ACC112 (cell line): Measurements from ENCODE around the gene MSI1.

Experiments
- H2AFZ ChIP-seq: fragments of 200-600 bp; sonication (generic); one replicate; pipeline ENCODE4 v1.6.0; 2017; ENCODE audit warnings: antibody characterized with exemption, low read length; ENCODE audit not compliant: unreplicated experiment
- H3K27ac ChIP-seq: fragments of 200-600 bp; sonication (generic); 2 replicates; pipeline ENCODE4 v1.5.1; 2014; ENCODE audit warnings: low read depth, mild to moderate bottlenecking, antibody characterized with exemption, low read length, moderate library complexity
- H3K27me3 ChIP-seq: fragments of 200-600 bp; sonication (generic); 2 replicates; pipeline ENCODE4 v1.6.1; 2014; ENCODE audit warnings: mild to moderate bottlenecking, antibody characterized with exemption, low read length, moderate library complexity, mixed read lengths; ENCODE audit not compliant: insufficient read depth
- H3K36me3 ChIP-seq: fragments of 200-600 bp; sonication (generic); 2 replicates; pipeline ENCODE4 v1.6.1; 2016; ENCODE audit warnings: mild to moderate bottlenecking, antibody characterized with exemption, low read length, moderate library complexity, mixed read lengths; ENCODE audit not compliant: insufficient read depth
- H3K4me1 ChIP-seq: fragments of 200-600 bp; sonication (generic); one replicate; pipeline ENCODE4 v1.6.1; 2016; ENCODE audit warnings: low read length, mixed read lengths; ENCODE audit not compliant: insufficient read depth, unreplicated experiment, control insufficient read depth
- H3K4me3 ChIP-seq: fragments of 200-600 bp; sonication (generic); 2 replicates; pipeline ENCODE4 v1.5.1; 2014; ENCODE audit warnings: mild to moderate bottlenecking, low read depth, low read length
- H3K79me2 ChIP-seq: fragments of 200-600 bp; sonication (generic); one replicate; pipeline ENCODE4 v1.6.0; 2016; ENCODE audit warnings: low read length; ENCODE audit not compliant: control insufficient read depth, unreplicated experiment, insufficient read depth

The MSI1 gene

GRCh38 chr12:120402217-120402616 lies 33.3 kb upstream of the MSI1 start:
- H3K4me3 ChIP-seq, result no peak overlapping the region

GRCh38 chr12:120399531-120399930 lies 30.6 kb upstream of the MSI1 start:
- Histone ChIP-seq H2AFZ (no peak overlapping the region), H3K27me3 (peaks cover 12% of the 10 kb centered on the region), H3K4me1 (no peaks in the 10 kb centered on the region), H3K4me3 (no peak overlapping the region), H3K36me3 (no peaks in the 10 kb centered on the region), H3K79me2 (no peaks in the 10 kb centered on the region), H3K27ac (no peak overlapping the region)

More at GRCh38 chr12:120402217-120402616, 33.3 kb upstream of the MSI1 start:
- H3K79me2 ChIP-seq, result no peaks in the 10 kb centered on the region
- H3K27me3 ChIP-seq, result peaks cover 6% of the 10 kb centered on the region; the same call in 1 of the 2 replicates
- peak overlapping the region; percentile 18 for H2AFZ ChIP-seq
- no peaks in the 10 kb centered on the region for H3K4me1 ChIP-seq
- H3K27ac ChIP-seq, result no peak overlapping the region
- H3K36me3 ChIP-seq, result no peaks in the 10 kb centered on the region

- Histone ChIP-seq H3K4me1 (no peaks in the 10 kb centered on the region), H3K36me3 (no peaks in the 10 kb centered on the region), H2AFZ (no peak overlapping the region), H3K27ac (no peak overlapping the region), H3K4me3 (no peak overlapping the region), H3K79me2 (no peaks in the 10 kb centered on the region), H3K27me3 (peaks cover 18% of the 10 kb centered on the region)
These were observed 29.0 kb upstream of the MSI1 start for GRCh38 chr12:120397824-120398540.

GRCh38 chr12:120394483-120395367 lies 25.8 kb upstream of the MSI1 start:
- H3K79me2 ChIP-seq, result no peaks in the 10 kb centered on the region
- H3K27ac ChIP-seq, result no peak overlapping the region
- H2AFZ ChIP-seq, result no peak overlapping the region
- no peaks in the 10 kb centered on the region for H3K4me1 ChIP-seq
- H3K27me3 ChIP-seq, result peaks cover 21% of the 10 kb centered on the region
- H3K36me3 ChIP-seq, result no peaks in the 10 kb centered on the region
- no peak overlapping the region for H3K4me3 ChIP-seq

GRCh38 chr12:120390540-120391120 lies 21.7 kb upstream of the MSI1 start:
- Histone ChIP-seq H3K4me3 (no peak overlapping the region), H3K4me1 (no peaks in the 10 kb centered on the region), H3K36me3 (no peaks in the 10 kb centered on the region), H2AFZ (no peak overlapping the region), H3K79me2 (no peaks in the 10 kb centered on the region), H3K27me3 (peaks cover 42% of the 10 kb centered on the region), H3K27ac (no peak overlapping the region)

- no peaks in the 10 kb centered on the region for H3K79me2 ChIP-seq
- no peak overlapping the region for H2AFZ ChIP-seq
- H3K27me3 ChIP-seq, result peaks cover 31% of the 10 kb centered on the region
- H3K36me3 ChIP-seq, result no peaks in the 10 kb centered on the region
- no peaks in the 10 kb centered on the region for H3K4me1 ChIP-seq
- 0 out of 2 replicates have a peak overlapping the region, but pooled peaks have one; percentile 12 for H3K4me3 ChIP-seq
- H3K27ac ChIP-seq, result no peak overlapping the region
These were observed 19.9 kb upstream of the MSI1 start for GRCh38 chr12:120388691-120389481.

- no peak overlapping the region for H3K27ac ChIP-seq
- peaks cover 12% of the 10 kb centered on the region for H3K27me3 ChIP-seq
- H3K4me1 ChIP-seq, result peaks cover 11% of the 10 kb centered on the region
- H3K79me2 ChIP-seq, result no peaks in the 10 kb centered on the region
- no peak overlapping the region for H2AFZ ChIP-seq
- no peak overlapping the region for H3K4me3 ChIP-seq
- no peaks in the 10 kb centered on the region for H3K36me3 ChIP-seq
These were observed 12.9 kb upstream of the MSI1 start for GRCh38 chr12:120381752-120382419.

- Histone ChIP-seq H3K36me3 (no peaks in the 10 kb centered on the region), H3K4me1 (peaks cover 14% of the 10 kb centered on the region), H3K27ac (no peak overlapping the region), H2AFZ (no peak overlapping the region), H3K79me2 (no peaks in the 10 kb centered on the region), H3K27me3 (peaks cover 38% of the 10 kb centered on the region), H3K4me3 (no peak overlapping the region)
These were observed 9.1 kb upstream of the MSI1 start for GRCh38 chr12:120378036-120378435.

GRCh38 chr12:120377611-120378010 lies 8.6 kb upstream of the MSI1 start:
- Histone ChIP-seq H2AFZ (no peak overlapping the region), H3K4me3 (no peak overlapping the region), H3K27me3 (peaks cover 42% of the 10 kb centered on the region), H3K36me3 (no peaks in the 10 kb centered on the region), H3K27ac (no peak overlapping the region), H3K4me1 (peaks cover 14% of the 10 kb centered on the region), H3K79me2 (no peaks in the 10 kb centered on the region)
